Adipose tissue (tissue), 3 donors: ENCODE results near the gene PRSS21. TPM values are rescaled to one million over a fixed set of nuclear protein-coding genes. Genes with fewer than 3 reads are reported as not detected.

Experiments
- H3K27ac ChIP-seq: one replicate; pipeline ENCODE4 v1.5.1; 2013; ENCODE audit warnings: low read depth, low read length
- WGBS, 3 donors: extraction: QIAGEN DNeasy Blood & Tissue Kit; methylation state at CpG; one replicate each; pipeline ENCODE4 v1.1.7; 2013; 5-methylcytosine and 5-hydroxymethylcytosine counted together
- polyA plus RNA-seq, 3 donors: library from polyadenylated mRNA; stranded (reverse); fragments of 200-250 nt; gene quantifications; one replicate each; pipeline ENCODE4 v1.2.3, GENCODE V29; 2013
- donor health status: healthy with polysubstance abuse.
- donor health status: Bipolar disorder and iron deficiency.
- donor health status: healthy.

PRSS21 gene
- polyA plus RNA-seq, 3 donors = 0.39 to 0.77 TPM; not detected in 1

DNA sequence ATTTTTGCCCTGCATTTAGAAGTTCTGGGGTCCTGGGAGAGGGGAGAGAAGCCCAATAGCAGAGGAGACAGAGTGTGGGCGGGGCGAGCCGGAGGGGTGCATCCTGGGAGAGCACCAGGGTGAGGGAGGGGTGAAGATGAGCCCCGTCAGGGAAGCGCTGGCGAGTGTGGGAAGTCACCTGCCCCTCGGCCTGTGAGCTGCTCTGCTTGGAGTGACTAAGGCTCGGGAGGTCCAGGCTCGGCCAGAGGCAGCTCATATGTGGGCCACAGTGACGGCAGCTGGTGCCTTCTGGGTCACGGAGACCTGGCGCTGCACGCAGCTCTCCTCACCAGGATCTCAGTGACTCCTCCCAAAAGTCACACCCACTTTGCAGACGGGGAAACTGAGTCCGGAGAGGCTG lies 14.2 kb downstream of the PRSS21 start:
- 78 to 88% (median 83%) methylated on average over 11 to 15 of the region's 15 CpGs for WGBS, 3 donors
- no peak overlapping the region for H3K27ac ChIP-seq

DNA sequence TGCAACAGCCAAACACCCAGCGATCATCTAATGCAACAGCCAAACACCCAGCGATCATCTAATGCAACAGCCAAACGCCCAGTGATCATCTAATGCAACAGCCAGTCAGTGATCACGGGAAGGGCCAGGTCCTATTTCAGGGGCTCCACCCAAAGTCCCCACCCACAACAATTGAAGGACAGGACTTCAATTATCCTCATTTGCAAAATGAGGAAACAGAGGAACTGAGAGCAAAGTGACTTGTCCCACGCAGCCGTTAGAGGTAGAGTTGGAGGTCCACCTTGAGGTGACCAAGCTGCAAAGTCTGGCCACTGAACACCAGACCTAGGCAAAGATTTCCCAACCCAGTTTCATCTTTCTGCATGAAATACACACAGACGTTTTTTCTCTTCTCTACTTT lies 16.7 kb downstream of the PRSS21 start:
- H3K27ac ChIP-seq = no peak overlapping the region
- WGBS, 3 donors = 68 to 74% (median 71%) methylated on average over 7 of the region's 7 CpGs

DNA sequence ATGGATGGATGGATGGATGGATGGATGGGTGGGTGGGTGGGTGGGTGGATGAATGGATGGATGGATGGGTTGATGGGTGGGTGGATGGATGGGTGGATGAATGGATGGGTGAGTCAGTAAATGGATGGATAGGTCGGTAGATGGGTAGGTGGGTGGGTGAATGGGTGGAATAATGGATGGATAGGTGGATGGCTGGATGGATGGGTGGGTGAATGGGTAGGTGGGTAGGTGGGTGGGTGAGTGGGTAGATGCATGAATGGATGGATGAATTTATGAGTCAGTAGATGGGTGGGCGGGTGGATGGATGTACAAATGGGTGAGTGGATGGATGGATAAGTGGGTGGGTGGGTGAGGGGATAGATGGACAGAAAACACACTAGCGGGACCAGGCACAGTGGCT lies 17.9 kb downstream of the PRSS21 start:
- no peak overlapping the region for H3K27ac ChIP-seq
- WGBS, 3 donors = 67 to 90% (median 89%) methylated on average over 3 of the region's 3 CpGs

- 39 to 42% (median 41%) methylated on average over 22 of the region's 22 CpGs for WGBS, 3 donors
- H3K27ac ChIP-seq = no peak overlapping the region
Measured at GRCh38 chr16:2835638-2836493, 18.8 kb downstream of the PRSS21 start.

DNA sequence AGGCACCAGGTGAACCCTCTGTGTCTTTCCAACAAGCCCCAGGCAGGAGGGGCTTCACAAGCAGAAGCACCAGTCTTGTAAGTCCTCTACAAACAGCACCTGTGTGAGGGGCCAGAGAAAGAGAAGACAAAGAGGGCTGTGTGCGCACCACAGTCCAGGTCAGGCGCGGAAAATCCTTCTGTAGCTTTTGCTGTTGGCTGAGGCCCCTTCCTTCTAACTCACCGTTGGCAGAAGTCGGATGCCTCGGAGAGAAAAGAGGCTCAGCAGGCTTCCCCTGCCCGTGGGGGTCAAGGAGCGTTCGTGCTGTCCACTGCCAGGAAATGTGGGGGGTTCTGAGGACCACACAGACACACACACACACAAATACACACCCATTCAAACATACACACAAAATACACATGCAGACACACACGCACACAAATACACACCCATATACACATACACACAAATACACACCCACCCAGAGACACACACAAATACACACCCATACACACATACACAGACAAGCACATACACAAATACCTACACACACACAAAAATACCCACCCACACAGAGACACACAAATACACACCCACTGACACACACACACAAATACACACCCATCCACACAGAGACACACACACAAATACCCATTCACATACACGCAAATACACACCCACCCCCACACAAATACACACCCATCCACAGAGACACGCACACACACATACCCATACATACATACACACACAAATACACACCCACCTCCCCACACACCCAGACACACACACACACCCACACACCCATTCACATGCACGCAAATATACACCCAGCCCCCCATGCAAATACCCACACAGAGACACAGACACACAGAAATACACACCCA lies 19.8 kb downstream of the PRSS21 start:
- H3K27ac ChIP-seq = no peak overlapping the region
- 52 to 71% (median 68%) methylated on average over 13 of the region's 13 CpGs for WGBS, 3 donors

GRCh38 chr16:2838928-2839327 lies 21.9 kb downstream of the PRSS21 start:
- WGBS, 3 donors = 2 to 6% (median 4%) methylated on average over 12 of the region's 12 CpGs
- no peak overlapping the region for H3K27ac ChIP-seq

DNA sequence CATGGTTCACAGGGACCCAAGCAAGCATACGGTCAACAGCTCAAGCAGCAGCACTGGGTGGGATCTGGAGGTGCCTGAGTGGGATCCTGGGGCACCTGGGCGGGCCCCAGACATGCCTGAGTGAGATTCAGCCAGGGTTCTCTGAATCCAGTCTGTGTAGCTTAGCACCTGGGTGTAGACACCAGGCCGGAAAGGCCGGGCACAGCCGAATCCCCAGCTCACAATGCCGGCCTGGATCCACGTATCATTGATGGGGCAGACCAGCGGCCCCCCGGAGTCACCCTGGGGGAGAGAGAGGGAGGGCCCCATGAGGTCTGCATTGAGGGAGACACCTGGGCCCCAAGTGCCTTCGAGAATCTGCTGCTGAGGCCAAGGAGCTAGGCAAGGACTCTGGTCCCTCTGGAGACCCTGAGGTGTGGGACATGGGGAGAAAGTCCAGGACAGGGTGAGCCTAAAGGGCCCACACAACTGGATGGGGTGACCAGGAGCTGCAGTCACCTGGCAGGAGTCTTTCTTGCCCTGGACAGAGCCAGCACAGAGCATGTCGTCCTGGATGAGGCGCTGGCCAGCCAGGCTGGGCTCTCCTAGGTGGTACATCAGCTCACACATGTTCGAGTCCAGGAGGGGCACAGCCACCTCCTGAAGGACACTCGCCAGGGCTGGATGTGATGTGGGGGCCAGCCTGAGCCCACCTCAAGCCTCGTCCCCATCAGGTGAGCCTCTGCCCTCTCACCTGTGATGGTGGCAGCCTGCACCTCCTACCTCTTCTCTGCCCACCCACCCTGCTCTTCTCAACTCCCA lies 22.8 kb downstream of the PRSS21 start:
- no peak overlapping the region for H3K27ac ChIP-seq
- 69 to 86% (median 85%) methylated on average over 14 to 15 of the region's 15 CpGs for WGBS, 3 donors

DNA sequence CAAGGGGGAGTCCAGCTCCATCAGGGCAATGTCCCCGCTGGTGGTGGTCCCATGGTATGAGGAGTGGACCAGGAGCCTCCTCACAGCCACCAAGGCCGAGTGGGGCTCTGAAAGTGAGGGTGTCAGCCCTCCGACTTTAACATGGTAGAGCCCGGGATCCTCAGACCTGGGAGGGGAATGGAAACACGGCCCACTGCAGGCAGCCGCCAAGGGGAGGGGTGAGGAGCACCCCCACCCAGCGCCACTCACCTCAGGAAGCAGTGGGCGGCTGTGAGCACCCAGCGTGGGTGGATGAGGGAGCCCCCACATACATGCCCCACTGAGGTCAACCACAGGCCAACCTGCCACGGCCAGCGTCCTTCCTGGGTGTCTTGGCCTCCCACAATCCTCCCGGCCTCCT lies 23.9 kb downstream of the PRSS21 start:
- no peak overlapping the region for H3K27ac ChIP-seq
- WGBS, 3 donors = 66 to 78% (median 71%) methylated on average over 12 of the region's 12 CpGs

DNA sequence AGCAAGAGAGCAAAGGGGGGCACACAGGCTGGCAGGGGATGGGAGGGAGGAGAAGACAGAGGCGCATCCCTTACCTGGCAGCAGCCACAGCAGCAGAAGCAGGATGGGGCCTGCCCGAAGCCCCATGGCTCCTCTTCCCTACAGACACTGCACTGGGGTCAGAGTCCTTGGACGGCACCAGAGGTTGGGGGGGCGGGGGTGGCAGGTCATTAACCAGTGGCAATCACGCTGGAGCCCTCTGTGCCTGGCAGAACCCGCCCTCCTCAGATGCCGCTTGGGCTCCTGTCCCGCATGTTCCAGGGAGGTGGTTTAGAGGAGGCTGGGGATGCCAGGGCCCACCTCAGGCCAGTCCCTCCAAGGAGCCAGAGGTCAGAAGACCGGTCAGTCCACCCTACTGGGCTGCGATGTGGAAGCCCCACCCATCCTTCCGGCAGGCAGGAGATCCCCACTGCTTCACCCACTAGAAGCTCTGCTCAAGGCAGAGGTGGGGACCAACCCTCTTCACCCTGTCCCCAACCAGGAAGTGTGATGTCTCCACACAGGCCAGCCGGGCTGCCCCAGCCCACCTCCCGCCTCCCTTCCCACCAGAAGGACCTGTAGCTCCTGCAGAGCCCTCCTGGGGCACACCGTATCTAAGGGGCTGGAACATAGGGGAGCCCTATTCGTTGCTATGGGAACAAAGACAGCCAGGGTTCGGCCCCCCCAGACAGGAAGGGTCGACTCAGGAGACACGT lies 24.7 kb downstream of the PRSS21 start:
- no peak overlapping the region for H3K27ac ChIP-seq
- 64 to 74% (median 71%) methylated on average over 18 of the region's 18 CpGs for WGBS, 3 donors

DNA sequence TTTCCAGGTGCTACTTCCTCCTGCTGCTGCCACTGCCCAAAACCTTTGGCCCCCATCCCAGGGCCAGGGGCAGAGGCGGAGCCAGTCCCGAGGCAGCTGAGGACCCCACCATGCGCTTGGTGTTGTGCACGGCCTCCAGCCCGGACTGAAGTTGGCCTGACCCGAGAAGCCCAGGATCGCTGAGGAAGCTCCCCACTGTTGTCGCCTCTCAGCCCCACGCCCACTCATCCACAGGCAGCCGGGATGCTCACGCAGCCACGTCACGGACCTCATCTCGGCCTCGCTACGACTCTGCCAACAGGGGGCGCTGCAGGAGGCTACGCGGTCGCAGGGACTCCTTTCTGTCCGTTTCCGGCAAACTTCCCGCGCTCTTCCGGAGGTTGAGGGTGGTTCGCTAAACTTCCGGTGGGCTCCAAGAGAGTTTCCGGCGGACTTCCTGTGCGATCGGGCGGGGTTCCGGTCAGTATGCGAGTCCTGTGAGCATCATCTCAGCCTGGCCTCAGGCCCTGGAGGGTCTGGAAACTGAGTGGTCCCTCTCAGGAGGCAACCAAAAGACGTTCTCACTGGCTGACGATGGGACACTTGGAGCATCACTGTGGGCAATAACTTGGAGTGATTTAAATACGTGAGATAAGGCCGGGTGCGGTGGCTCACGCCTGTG lies 25.4 kb downstream of the PRSS21 start:
- 25 to 38% (median 33%) methylated on average over 40 of the region's 40 CpGs for WGBS, 3 donors
- no peak overlapping the region for H3K27ac ChIP-seq

DNA sequence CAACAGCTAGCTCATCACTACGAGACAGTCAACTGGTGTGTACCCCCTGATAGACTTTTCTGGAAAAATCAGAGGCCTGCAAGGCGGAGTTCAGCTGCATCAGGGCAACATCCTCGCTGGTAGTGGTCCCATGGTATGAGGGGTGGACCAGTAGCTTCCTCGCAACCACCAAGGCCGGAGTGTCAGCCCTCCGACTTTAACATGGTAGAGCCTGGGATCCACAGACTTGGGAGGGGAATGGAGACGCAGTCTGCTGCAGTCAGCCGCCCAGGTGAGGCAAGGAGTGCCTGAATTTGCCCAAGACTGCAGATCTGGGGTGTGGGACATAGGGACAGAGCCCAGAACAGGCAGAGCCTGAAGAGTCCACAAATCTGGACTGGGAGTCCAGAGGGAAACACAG lies 26.5 kb downstream of the PRSS21 start:
- 79 to 94% (median 93%) methylated on average over 8 of the region's 8 CpGs for WGBS, 3 donors
- H3K27ac ChIP-seq = no peak overlapping the region

DNA sequence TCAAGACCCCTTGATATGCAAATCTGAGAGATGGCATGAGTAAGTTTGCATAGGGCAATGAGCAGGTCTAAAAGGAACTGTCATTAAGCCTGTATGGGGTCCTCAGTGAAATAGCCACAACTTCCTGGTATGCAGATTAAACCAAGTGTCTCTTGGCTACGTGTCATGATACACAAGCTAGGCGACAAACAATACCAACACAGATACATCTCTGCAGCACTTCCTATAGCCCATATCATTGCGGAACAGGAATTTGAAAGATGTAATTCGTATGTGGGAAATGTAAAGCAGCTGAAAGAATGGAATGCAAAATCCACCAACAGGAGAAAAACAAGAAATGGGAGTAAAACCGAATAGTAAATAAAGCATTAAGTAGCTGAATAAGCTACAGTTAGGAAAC lies 28.1 kb downstream of the PRSS21 start:
- 68 to 75% (median 69%) methylated on average over 5 of the region's 5 CpGs for WGBS, 3 donors
- H3K27ac ChIP-seq = no peak overlapping the region

DNA sequence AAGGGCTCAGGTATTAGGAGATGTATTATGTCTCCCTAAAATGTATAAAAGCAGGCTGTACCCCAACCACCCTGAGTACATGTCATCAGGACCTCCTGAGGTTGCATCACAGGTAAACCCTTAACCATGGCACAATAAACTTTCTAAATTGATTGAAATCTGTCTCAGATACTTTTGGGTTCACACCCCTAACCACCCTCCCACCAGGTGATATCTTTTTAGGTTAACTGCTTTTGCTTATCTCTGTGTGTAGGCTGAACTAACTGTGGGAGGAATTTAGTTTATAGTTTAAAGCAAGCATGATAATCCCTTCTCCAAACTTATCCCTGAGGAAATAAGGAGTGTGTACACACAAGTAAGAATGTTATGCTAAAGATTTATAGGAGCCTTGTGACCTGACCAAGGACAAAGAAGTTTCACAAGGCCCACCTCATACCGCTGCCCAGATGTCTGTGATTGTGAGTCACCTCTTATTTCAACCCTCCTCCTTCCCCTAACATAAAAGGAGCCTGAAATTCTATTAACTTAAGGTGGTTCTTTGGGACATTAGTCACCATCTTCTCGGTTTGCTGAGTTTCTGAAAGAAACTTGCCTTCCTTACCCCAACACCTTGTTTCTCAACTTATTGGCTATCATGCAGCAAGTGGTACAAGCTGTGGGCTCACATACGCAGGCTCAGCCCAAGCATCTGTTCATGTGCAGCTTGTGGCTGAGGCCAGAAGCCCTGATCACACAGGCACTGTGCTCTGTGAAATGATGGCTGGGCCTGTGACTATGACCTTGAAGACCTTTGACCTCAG lies 29.7 kb downstream of the PRSS21 start:
- no peak overlapping the region for H3K27ac ChIP-seq
- 66 to 78% (median 67%) methylated on average over 3 of the region's 3 CpGs for WGBS, 3 donors

DNA sequence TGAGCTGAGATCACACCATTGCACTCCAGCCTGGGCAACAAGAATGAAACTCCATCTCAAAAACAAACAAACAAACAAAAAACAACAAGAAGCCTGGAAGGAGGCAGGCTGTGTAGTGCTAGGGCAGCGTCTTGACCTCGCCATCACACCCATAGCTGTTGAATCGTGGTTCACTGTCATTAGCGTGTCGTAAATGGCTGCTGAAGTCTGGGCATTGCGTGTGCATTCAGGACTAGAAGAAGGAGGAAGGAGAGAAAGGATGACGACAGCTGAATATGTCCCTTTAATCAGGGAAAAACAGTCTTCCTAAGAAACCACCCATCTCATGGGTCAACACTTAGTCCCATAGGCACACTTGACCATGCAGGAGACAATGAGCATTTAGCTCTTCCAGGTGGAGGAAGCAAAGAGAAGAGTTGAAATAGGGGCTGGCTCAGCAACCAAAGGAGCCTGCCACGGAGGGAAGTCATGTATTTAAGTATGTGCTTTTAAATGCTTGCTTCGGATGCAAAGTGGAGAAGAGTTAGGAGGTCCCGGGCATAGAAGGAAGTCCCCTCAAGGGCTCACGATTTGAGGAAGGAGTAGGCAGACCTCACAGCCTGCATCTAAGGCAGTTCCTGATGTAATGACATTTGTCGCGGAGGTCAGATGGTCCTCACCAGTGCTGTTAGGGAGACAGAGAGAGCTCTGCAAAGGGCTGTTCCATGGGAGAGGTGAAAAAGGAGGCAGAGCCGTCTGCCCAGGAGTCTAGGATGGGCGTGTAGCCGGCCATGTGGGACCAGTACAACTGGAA lies 32.1 kb downstream of the PRSS21 start:
- WGBS, 3 donors = 71 to 78% (median 73%) methylated on average over 16 of the region's 16 CpGs
- H3K27ac ChIP-seq = no peak overlapping the region

DNA sequence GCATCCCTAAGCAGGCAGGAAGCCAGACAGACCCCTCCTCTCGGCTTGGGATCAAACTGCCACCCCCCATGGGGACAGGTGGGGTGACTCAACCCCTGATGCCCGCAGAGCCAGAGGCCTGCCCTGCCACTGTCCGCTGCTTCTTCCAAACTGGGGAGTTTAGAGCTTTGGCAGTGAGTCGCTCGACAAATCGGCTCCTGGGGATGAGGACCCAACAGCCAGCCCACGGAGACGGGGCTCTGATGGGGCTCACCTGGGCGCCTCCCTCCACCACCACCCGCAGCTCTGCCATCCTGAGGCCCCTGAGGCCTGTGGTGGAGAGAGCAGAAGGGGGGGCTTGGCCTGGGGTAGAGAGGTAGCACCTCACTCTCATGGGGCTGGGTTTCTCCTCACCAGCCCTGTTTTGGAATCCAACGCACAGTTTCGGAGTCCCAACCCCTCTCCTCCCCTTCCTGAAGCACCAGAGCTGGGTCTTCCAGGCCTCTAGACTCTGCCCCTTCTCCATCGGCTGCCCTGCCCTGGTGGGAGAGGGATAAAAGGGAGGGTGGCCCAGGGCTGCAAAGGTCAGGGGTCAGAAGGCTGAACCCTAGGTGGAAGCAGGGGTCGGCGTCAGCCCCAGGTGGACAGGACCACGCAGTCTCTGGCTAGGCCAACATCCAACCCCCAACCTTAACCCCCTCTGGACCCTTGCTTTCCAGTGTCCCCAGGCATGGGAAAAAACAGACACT lies 35.1 kb downstream of the PRSS21 start:
- no peak overlapping the region for H3K27ac ChIP-seq
- 89 to 91% (median 90%) methylated on average over 16 of the region's 16 CpGs for WGBS, 3 donors
